Measurements from ENCODE around the gene FIS1. TPM values are rescaled to one million over a fixed set of nuclear protein-coding genes. Genes with fewer than 3 reads are reported as not detected.

Gene FIS1
- total and polyA plus RNA-seq, 10 of the 15 experiments (the other 5 are each of a cell fraction or from before 2014, with no cell fraction given) = 83.4 to 149 (median 108) TPM

- Histone ChIP-seq H3K9me3 (replicated peaks; ENCODE audit: control insufficient read depth, insufficient read depth, low read length) (no peaks in the 10 kb centered on the region), H3K36me3 (ENCODE audit: control insufficient read depth in 2 of 2, insufficient read depth in 2 of 2, low read length in 1 of 2) (peaks cover 0 to 14% of the 10 kb centered on the region in 2 experiments; a peak in 3 of 4 replicates), H3K4me3 (no peak overlapping the region), H2AFZ (ENCODE audit: control insufficient read depth, low read depth, low read length) (no peak overlapping the region), H3K4me2 (ENCODE audit: control insufficient read depth, insufficient read depth) (no peak overlapping the region), H3K9ac (ENCODE audit: control insufficient read depth, insufficient read depth, low read length) (no peak overlapping the region), H3K79me2 (ENCODE audit: control insufficient read depth, insufficient read depth, low read length) (no peaks in the 10 kb centered on the region), H3K27ac (ENCODE audit: control insufficient read depth, insufficient read depth) (no peak overlapping the region), H4K20me1 (ENCODE audit: control insufficient read depth, insufficient read depth) (no peaks in the 10 kb centered on the region), H3K27me3 (replicated peaks in 1 of 2; ENCODE audit: control insufficient read depth in 2 of 2, insufficient read depth in 2 of 2, low read length in 1 of 2) (no peaks in the 10 kb centered on the region), H3K4me1 (ENCODE audit: control insufficient read depth, insufficient read depth, low read length) (no peaks in the 10 kb centered on the region)
- CTCF ChIA-PET = interaction anchor here (0.9 to 2.5 kb wide), 5 partner anchors 9 to 49 kb away, joined by 3 to 16 read pairs (median 5); partner anchors contain the start of gene FIS1
- POLR2A ChIA-PET = interaction anchor here (0.9 to 1.1 kb wide), 2 partner anchors 9 to 17 kb away, joined by 4 to 5 read pairs; partner anchors contain the start of gene ZNHIT1
- RAD21 ChIA-PET (ENCODE audit: unreplicated experiment) = no interaction called here
- no peak for TF ChIP-seq MTA3 (IDR thresholded peaks at IDR 0.05; ENCODE audit: borderline replicate concordance, low read length)
- no peak for TF ChIP-seq ZBTB40 (IDR thresholded peaks at IDR 0.05; ENCODE audit: borderline replicate concordance)
- TF ChIP-seq YBX1 (IDR thresholded peaks at IDR 0.05) = no peak
- no peak for TF ChIP-seq ZNF274 (IDR thresholded peaks at IDR 0.05; ENCODE audit: insufficient read depth, insufficient read length)
- no peak for TF ChIP-seq HDAC6 (IDR thresholded peaks at IDR 0.05; ENCODE audit: unreplicated experiment)
- no peak for TF ChIP-seq NFIC (IDR thresholded peaks at IDR 0.05; ENCODE audit: low read depth, low read length)
- no peak for TF ChIP-seq SIN3A (IDR thresholded peaks at IDR 0.05; ENCODE audit: low read depth, low read length)
- TF ChIP-seq POLR2AphosphoS5 (IDR thresholded peaks at IDR 0.05; ENCODE audit: low read length) = no peak
- no peak for TF ChIP-seq HCFC1 (IDR thresholded peaks at IDR 0.05; ENCODE audit: low read length)
- no TSS peak for BruUV-seq (replicated peaks)
- ATAC-seq (no peak), DNase-seq (ENCODE audit: low read depth, low spot score) (no peak), FAIRE-seq (no peak)
- intact Hi-C loops (cut with micrococcal nuclease; ENCODE audit: unreplicated experiment) (no loop called here), in situ Hi-C loops (cut with MboI) (no loop called here)
- SMC1A ChIA-PET (ENCODE audit: uncharacterized antibody, unreplicated experiment) = no interaction called here
- 77% methylated on average over 9 of the region's 9 CpGs for WGBS (ENCODE audit: insufficient coverage, insufficient replicate concordance, low lambda C conversion rate, missing lambda C conversion rate)
These were observed 9.4 kb downstream of the FIS1 start for GRCh38 chr7:101235522-101235921.
